ENCODE measurements around the gene PLEKHO2.
A peak's percentile ranks its signal among the peaks of the same experiment; 100 is the strongest.

- TF ChIP-seq CTCF (IDR thresholded peaks at IDR 0.05; ENCODE audit: low read depth, low read length, poor library complexity, severe bottlenecking) = peak; percentile 48
- TF ChIP-seq EZH2phosphoT487 (IDR thresholded peaks at IDR 0.05; ENCODE audit: borderline replicate concordance, low read length) = no peak
Observed at GRCh38 chr15:64841344-64842095, at the start of gene PLEKHO2.
